ENCODE data around the gene ABCC2.
A peak's percentile ranks its signal among the peaks of the same experiment; 100 is the strongest.
"Not testable (repeated sequence)": the region's sequence is repeated elsewhere in the genome, so short reads cannot be mapped to it uniquely, and the experiment has no call there.

ABCC2 gene

GRCh38 chr10:99807786-99808185, 25.3 kb downstream of the ABCC2 start:
- no peak for DNase-seq (ENCODE audit: low read depth in 2 of 2)

GRCh38 chr10:99808270-99808669, 25.8 kb downstream of the ABCC2 start:
- no peak for DNase-seq (ENCODE audit: low read depth in 2 of 2)

GRCh38 chr10:99809481-99809880, 27.0 kb downstream of the ABCC2 start:
- DNase-seq (ENCODE audit: low read depth in 2 of 2), result no peak

GRCh38 chr10:99809931-99810615, 27.6 kb downstream of the ABCC2 start:
- no peak for DNase-seq (ENCODE audit: low read depth in 2 of 2)

- no peak for DNase-seq (ENCODE audit: low read depth in 2 of 2)
Measured at GRCh38 chr10:99812177-99812576, 29.7 kb downstream of the ABCC2 start.

- no peak for DNase-seq (ENCODE audit: low read depth in 2 of 2)
Measured at GRCh38 chr10:99814143-99814542, 31.7 kb downstream of the ABCC2 start.

GRCh38 chr10:99815621-99816020, 33.2 kb downstream of the ABCC2 start:
- no peak for DNase-seq (ENCODE audit: low read depth in 2 of 2)

- no peak for DNase-seq (ENCODE audit: low read depth in 2 of 2)
Measured at GRCh38 chr10:99827936-99828335, 45.5 kb downstream of the ABCC2 start.

- no peak for DNase-seq (ENCODE audit: low read depth in 2 of 2)
Measured at GRCh38 chr10:99828464-99828863, 46.0 kb downstream of the ABCC2 start.

- DNase-seq (ENCODE audit: low read depth in 2 of 2), result no peak
Measured at GRCh38 chr10:99832439-99832838, 50.0 kb downstream of the ABCC2 start.

GRCh38 chr10:99834410-99834809, 52.0 kb downstream of the ABCC2 start:
- no peak for DNase-seq (ENCODE audit: low read depth in 2 of 2)

- DNase-seq (ENCODE audit: low read depth in 2 of 2), result no peak
Measured at GRCh38 chr10:99835947-99836346, 53.5 kb downstream of the ABCC2 start.

GRCh38 chr10:99836711-99837110, 54.3 kb downstream of the ABCC2 start:
- no peak for DNase-seq (ENCODE audit: low read depth in 2 of 2)

- not testable (repeated sequence) for DNase-seq (ENCODE audit: low read depth in 2 of 2)
Measured at GRCh38 chr10:99840859-99841258, 58.4 kb downstream of the ABCC2 start.

- no peak for DNase-seq (ENCODE audit: low read depth in 2 of 2)
Measured at GRCh38 chr10:99841746-99842145, 59.3 kb downstream of the ABCC2 start.

GRCh38 chr10:99843310-99843709, 60.9 kb downstream of the ABCC2 start:
- no peak for DNase-seq (ENCODE audit: low read depth in 2 of 2)

- no peak for DNase-seq (ENCODE audit: low read depth in 2 of 2)
Measured at GRCh38 chr10:99844433-99844955, 62.1 kb downstream of the ABCC2 start.

- peak; percentile 38 to 48 for DNase-seq (ENCODE audit: low read depth in 2 of 2)
Measured at GRCh38 chr10:99845837-99846382, 63.5 kb downstream of the ABCC2 start.

GRCh38 chr10:99849057-99849456, 66.6 kb downstream of the ABCC2 start:
- no peak for DNase-seq (ENCODE audit: low read depth in 2 of 2)

- DNase-seq (ENCODE audit: low read depth in 2 of 2), result no peak
Measured at GRCh38 chr10:99849536-99849935, 67.1 kb downstream of the ABCC2 start.

GRCh38 chr10:99850021-99850766, 67.8 kb downstream of the ABCC2 start:
- DNase-seq (ENCODE audit: low read depth in 2 of 2), result no peak

- no peak for DNase-seq (ENCODE audit: low read depth in 2 of 2)
Measured at GRCh38 chr10:99850767-99851340, 68.4 kb downstream of the ABCC2 start.

All from stimulated activated CD8-positive, alpha-beta memory T cell treated with anti-CD3 and anti-CD28 coated beads, Interleukin-15, amount 100 ng/mL, for 48 hours (primary cell).